IMR-90 (cell line): ENCODE measurements around the gene SUN1. TPM values are rescaled to one million over a fixed set of nuclear protein-coding genes. Genes with fewer than 3 reads are reported as not detected.

Experiments used
- ATAC-seq: fragments of 200-7000 bp; cut with Tn5 transposase; 2 replicates; pipeline ENCODE4 v1.9.1; 2020; ENCODE audit warnings: low read depth, mild to moderate bottlenecking, moderate library complexity
- BruUV-seq: library from RNA; stranded (reverse); fragments of 400-500 nt; replicated peaks from 2 replicates; lab custom pipeline; 2021; lab: Mats Ljungman, UMichigan
- CTCF ChIA-PET: fragments of 300-600 bp; formaldehyde crosslinking; extraction: SDS; loops from one replicate; lab custom pipeline; 2021; ENCODE audit warnings: antibody characterized with exemption; lab: Yijun Ruan, JAX
- POLR2A ChIA-PET: fragments of 300-600 bp; sonication (Branson Sonifier 250); formaldehyde crosslinking; loops from one replicate; lab custom pipeline; 2022; ENCODE audit warnings: antibody characterized with exemption; ENCODE audit not compliant: unreplicated experiment; lab: Charles Lee
- DNase-seq: peaks from one replicate; pipeline ENCODE4 v3.0.0; 2013
- H2AFZ ChIP-seq: replicated peaks from 2 replicates; pipeline ENCODE3; 2013; ENCODE audit warnings: low read length, mild to moderate bottlenecking; ENCODE audit not compliant: poor library complexity
- H2AK5ac ChIP-seq: 2 replicates; pipeline ENCODE4 v1.6.1; 2013; ENCODE audit warnings: low read depth, low read length, inconsistent platforms
- H2AK9ac ChIP-seq: replicated peaks from 2 replicates; pipeline ENCODE3; 2013; ENCODE audit warnings: mild to moderate bottlenecking, low read depth, low read length, moderate library complexity; ENCODE audit not compliant: poor library complexity
- H2BK120ac ChIP-seq: 2 replicates; pipeline ENCODE4 v1.6.1; 2013; ENCODE audit warnings: low read depth, low read length, inconsistent platforms
- H2BK15ac ChIP-seq: 3 replicates; pipeline ENCODE4 v1.6.1; 2013; ENCODE audit warnings: low read depth, low read length, inconsistent platforms
- H2BK20ac ChIP-seq: 2 replicates; pipeline ENCODE4 v1.6.1; 2013; ENCODE audit warnings: low read depth, mild to moderate bottlenecking, inconsistent platforms, low read length, moderate library complexity
- H2BK5ac ChIP-seq: 2 replicates; pipeline ENCODE4 v1.6.1; 2013; ENCODE audit warnings: mild to moderate bottlenecking, low read depth, low read length, inconsistent platforms; ENCODE audit not compliant: poor library complexity, severe bottlenecking
- H3K14ac ChIP-seq: replicated peaks from 2 replicates; pipeline ENCODE4 v1.6.1; 2013; ENCODE audit warnings: low read depth, low read length, inconsistent platforms
- H3K18ac ChIP-seq: 2 replicates; pipeline ENCODE4 v1.6.1; 2013; ENCODE audit warnings: low read depth, low read length, control low read depth
- H3K23ac ChIP-seq: 2 replicates; pipeline ENCODE4 v1.6.1; 2013; ENCODE audit warnings: low read depth, low read length, inconsistent platforms
- H3K27ac ChIP-seq: 2 replicates; pipeline ENCODE4 v1.5.1; 2013; ENCODE audit warnings: mild to moderate bottlenecking, control low read depth, low read length; ENCODE audit not compliant: insufficient read depth
- H3K27me3 ChIP-seq: 2 replicates; pipeline ENCODE4 v1.6.1; 2013; ENCODE audit warnings: low read length; ENCODE audit not compliant: control insufficient read depth, insufficient read depth
- H3K36me3 ChIP-seq: 2 replicates; pipeline ENCODE4 v1.6.1; 2013; ENCODE audit warnings: low read length, mixed read lengths; ENCODE audit not compliant: control insufficient read depth, insufficient read depth
- H3K4ac ChIP-seq: 2 replicates; pipeline ENCODE4 v1.6.1; 2013; ENCODE audit warnings: low read depth, low read length, inconsistent platforms
- H3K4me1 ChIP-seq: 2 replicates; pipeline ENCODE4 v1.6.1; 2013; ENCODE audit warnings: low read length, mixed read lengths; ENCODE audit not compliant: control insufficient read depth, insufficient read depth
- H3K4me2 ChIP-seq: 2 replicates; pipeline ENCODE4 v1.6.1; 2013; ENCODE audit warnings: low read depth, mild to moderate bottlenecking, control low read depth, low read length, moderate library complexity
- H3K4me3 ChIP-seq: 2 replicates; pipeline ENCODE4 v1.5.1; 2013; ENCODE audit warnings: low read depth, mild to moderate bottlenecking, control low read depth, low read length, moderate library complexity; ENCODE audit not compliant: insufficient read depth
- H3K56ac ChIP-seq: 2 replicates; pipeline ENCODE4 v1.6.1; 2013; ENCODE audit warnings: low read length, inconsistent platforms; ENCODE audit not compliant: insufficient read depth; ENCODE audit errors: extremely low read depth
- H3K79me1 ChIP-seq, 2 experiments: 2 replicates each; pipeline ENCODE4 v1.6.1; 2013; ENCODE audit warnings: low read length in 2 of 2, inconsistent platforms in 1 of 2, low read depth in 1 of 2
- H3K9ac ChIP-seq: 2 replicates; pipeline ENCODE4 v1.6.1; 2013; ENCODE audit warnings: low read depth, low read length, control low read depth
- H3K9me1 ChIP-seq: 2 replicates; pipeline ENCODE4 v1.6.1; 2013; ENCODE audit warnings: low read length, inconsistent platforms; ENCODE audit not compliant: insufficient read depth
- H3K9me3 ChIP-seq: 2 replicates; pipeline ENCODE4 v1.6.1; 2013; ENCODE audit warnings: low read length; ENCODE audit not compliant: control insufficient read depth, insufficient read depth
- H4K20me1 ChIP-seq: 2 replicates; pipeline ENCODE4 v1.6.1; 2013; ENCODE audit warnings: low read length, inconsistent platforms; ENCODE audit not compliant: insufficient read depth
- H4K5ac ChIP-seq: 2 replicates; pipeline ENCODE4 v1.6.1; 2013; ENCODE audit warnings: mild to moderate bottlenecking, low read depth, low read length, control low read depth
- H4K8ac ChIP-seq, 2 experiments: 2 replicates each; pipeline ENCODE4 v1.6.1; 2013; ENCODE audit warnings: low read depth in 2 of 2, low read length in 2 of 2, control low read depth in 1 of 2, inconsistent platforms in 1 of 2
- H4K91ac ChIP-seq: 2 replicates; pipeline ENCODE4 v1.6.1; 2013; ENCODE audit warnings: low read depth, low read length, inconsistent platforms; ENCODE audit not compliant: insufficient read depth
- BHLHE40 ChIP-seq: fragments of 150-350 bp; IDR thresholded peaks from 2 replicates; pipeline ENCODE4 v1.6.1; 2016; ENCODE audit warnings: mild to moderate bottlenecking, low read depth, low read length
- CHD1 ChIP-seq: IDR thresholded peaks from 2 replicates; pipeline ENCODE4 v1.6.1; 2012; ENCODE audit warnings: low read depth, low read length, improper control_type of control experiment
- MAFK ChIP-seq: IDR thresholded peaks from 2 replicates; pipeline ENCODE4 v1.6.1; 2012; ENCODE audit warnings: low read depth, low read length, improper control_type of control experiment
- POLR2A ChIP-seq: IDR thresholded peaks from 2 replicates; pipeline ENCODE4 v1.6.1; 2012; ENCODE audit warnings: mild to moderate bottlenecking, low read depth, low read length
- RAD21 ChIP-seq: IDR thresholded peaks from 2 replicates; pipeline ENCODE4 v1.6.1; 2012; ENCODE audit warnings: low read length, improper control_type of control experiment
- RCOR1 ChIP-seq: IDR thresholded peaks from 2 replicates; pipeline ENCODE4 v1.6.1; 2012; ENCODE audit warnings: mild to moderate bottlenecking, low read length, improper control_type of control experiment; ENCODE audit not compliant: insufficient replicate concordance
- SMC3 ChIP-seq: fragments of 150-350 bp; IDR thresholded peaks from 2 replicates; pipeline ENCODE4 v1.6.1; 2016; ENCODE audit warnings: low read depth, mild to moderate bottlenecking, antibody characterized with exemption, low read length, moderate library complexity
- WGBS, 2 experiments: methylation state at CpG; one replicate each; pipeline versions ENCODE4 v1.1.5 to v1.1.7; 2013; ENCODE audit warnings: missing lambda C conversion rate in 2 of 2; ENCODE audit not compliant: insufficient read length in 1 of 2; ENCODE audit errors: extremely low coverage in 2 of 2; 5-methylcytosine and 5-hydroxymethylcytosine counted together
- dilution Hi-C: fragments of 300-500 bp; cut with HindIII; formaldehyde crosslinking; loops from one replicate; pipeline ENCODE4 v1.14.3; 2018; ENCODE audit warnings: low sequenced_read_pairs; ENCODE audit not compliant: unreplicated experiment
- in situ Hi-C: fragments of 300-500 bp; cut with MboI; formaldehyde crosslinking; loops from 3 replicates; pipeline ENCODE4 v1.14.3; 2019; ENCODE audit warnings: low sequenced_read_pairs, inconsistent platforms, mixed read lengths
- intact Hi-C: fragments of 100-400 bp; cut with micrococcal nuclease; formaldehyde crosslinking; loops from 2 replicates; pipeline ENCODE4 v1.10.0; 2022
- polyA plus RNA-seq, 3 experiments: library from polyadenylated mRNA; depleted of rRNA; stranded (reverse); fragments of >200 nt; gene quantifications; 2 replicates each; pipeline ENCODE4 v1.2.3, GENCODE V29; 2012; ENCODE audit warnings: low replicate concordance in 1 of 3
- total RNA-seq: library from RNA; depleted of rRNA; stranded (reverse); fragments of >200 nt; gene quantifications from 2 replicates; pipeline ENCODE4 v1.2.3, GENCODE V29; 2012
- TF ChIP-seq, protein P1 (sequence below): conservative IDR thresholded peaks from 2 replicates; pipeline ENCODE4 v1.5.1; 2012; ENCODE audit warnings: mild to moderate bottlenecking, low read depth, low read length, improper control_type of control experiment
- TF ChIP-seq, protein P2 (sequence below): fragments of 150-350 bp; IDR thresholded peaks from 2 replicates; pipeline ENCODE4 v1.6.1; 2016; ENCODE audit warnings: low read depth, mild to moderate bottlenecking, low read length, moderate library complexity, borderline replicate concordance

SUN1 gene
- total and polyA plus RNA-seq, 2 of the 4 experiments (the other 2 are of a cell fraction) = 113 to 239 TPM

DNA sequence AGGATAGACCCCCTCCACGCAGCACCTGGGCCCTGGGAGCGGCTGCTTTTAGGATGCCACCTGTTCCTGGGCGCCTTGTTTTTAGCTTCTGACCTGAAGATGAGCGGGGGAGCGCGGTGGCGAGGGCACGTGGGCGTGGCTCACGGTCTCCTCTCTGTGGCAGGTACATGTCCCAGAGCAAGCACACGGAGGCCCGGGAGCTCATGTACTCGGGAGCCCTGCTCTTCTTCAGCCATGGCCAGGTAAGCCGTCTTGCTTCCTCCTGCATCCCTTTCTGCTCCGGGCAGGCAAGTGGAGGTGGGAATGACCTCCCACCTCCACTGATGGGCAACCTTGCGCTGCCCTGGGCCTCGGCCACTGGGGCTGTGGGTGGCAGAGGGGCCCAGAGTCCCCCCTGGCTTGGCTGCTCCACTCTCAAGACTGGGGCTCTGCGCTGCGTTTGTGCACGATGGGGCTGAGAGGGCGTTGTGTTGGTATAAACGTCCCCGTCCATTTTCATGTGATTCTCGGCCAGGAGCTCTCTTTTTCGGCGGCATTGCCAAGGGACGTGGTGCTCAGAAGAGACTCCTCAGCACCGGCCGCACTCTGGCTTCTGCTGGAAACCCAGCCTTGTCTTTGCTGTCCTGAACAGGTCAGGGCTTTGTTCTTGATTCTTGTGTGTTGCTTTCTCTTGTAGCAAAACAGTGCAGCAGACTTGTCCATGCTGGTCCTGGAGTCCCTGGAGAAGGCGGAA is 53.8 kb downstream of the SUN1 start:
- intact Hi-C loops = no loop called here
- peaks cover 25% of the 10 kb centered on the region for H3K36me3 ChIP-seq
- H4K91ac ChIP-seq = no peak overlapping the region
- ChIA-PET CTCF (no interaction called here), POLR2A (no interaction called here)
- no peak overlapping the region for H3K4me3 ChIP-seq
- no peak overlapping the region for H4K8ac ChIP-seq
- DNase-seq (no peak), ATAC-seq (no peak)
- H3K23ac ChIP-seq = no peak overlapping the region
- H3K4ac ChIP-seq = no peak overlapping the region
- dilution Hi-C loops = no loop called here
- no peak overlapping the region for H3K56ac ChIP-seq
- no peaks in the 10 kb centered on the region for H3K9me3 ChIP-seq
- no peaks in the 10 kb centered on the region; the same call in 1 of the 2 replicates for H3K9me1 ChIP-seq
- H3K9ac ChIP-seq = no peak overlapping the region
- TF ChIP-seq BHLHE40 (no peak), RAD21 (no peak), MAFK (no peak), SMC3 (no peak), CHD1 (no peak), RCOR1 (no peak), POLR2A (no peak)
- TF ChIP-seq, protein P1, sequence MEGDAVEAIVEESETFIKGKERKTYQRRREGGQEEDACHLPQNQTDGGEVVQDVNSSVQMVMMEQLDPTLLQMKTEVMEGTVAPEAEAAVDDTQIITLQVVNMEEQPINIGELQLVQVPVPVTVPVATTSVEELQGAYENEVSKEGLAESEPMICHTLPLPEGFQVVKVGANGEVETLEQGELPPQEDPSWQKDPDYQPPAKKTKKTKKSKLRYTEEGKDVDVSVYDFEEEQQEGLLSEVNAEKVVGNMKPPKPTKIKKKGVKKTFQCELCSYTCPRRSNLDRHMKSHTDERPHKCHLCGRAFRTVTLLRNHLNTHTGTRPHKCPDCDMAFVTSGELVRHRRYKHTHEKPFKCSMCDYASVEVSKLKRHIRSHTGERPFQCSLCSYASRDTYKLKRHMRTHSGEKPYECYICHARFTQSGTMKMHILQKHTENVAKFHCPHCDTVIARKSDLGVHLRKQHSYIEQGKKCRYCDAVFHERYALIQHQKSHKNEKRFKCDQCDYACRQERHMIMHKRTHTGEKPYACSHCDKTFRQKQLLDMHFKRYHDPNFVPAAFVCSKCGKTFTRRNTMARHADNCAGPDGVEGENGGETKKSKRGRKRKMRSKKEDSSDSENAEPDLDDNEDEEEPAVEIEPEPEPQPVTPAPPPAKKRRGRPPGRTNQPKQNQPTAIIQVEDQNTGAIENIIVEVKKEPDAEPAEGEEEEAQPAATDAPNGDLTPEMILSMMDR = no peak
- TF ChIP-seq, protein P2, sequence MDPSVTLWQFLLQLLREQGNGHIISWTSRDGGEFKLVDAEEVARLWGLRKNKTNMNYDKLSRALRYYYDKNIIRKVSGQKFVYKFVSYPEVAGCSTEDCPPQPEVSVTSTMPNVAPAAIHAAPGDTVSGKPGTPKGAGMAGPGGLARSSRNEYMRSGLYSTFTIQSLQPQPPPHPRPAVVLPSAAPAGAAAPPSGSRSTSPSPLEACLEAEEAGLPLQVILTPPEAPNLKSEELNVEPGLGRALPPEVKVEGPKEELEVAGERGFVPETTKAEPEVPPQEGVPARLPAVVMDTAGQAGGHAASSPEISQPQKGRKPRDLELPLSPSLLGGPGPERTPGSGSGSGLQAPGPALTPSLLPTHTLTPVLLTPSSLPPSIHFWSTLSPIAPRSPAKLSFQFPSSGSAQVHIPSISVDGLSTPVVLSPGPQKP = no peak
- no peak overlapping the region for H2AK5ac ChIP-seq
- no peak overlapping the region for H3K27ac ChIP-seq
- no peak overlapping the region for H3K14ac ChIP-seq
- no peak overlapping the region for H2BK20ac ChIP-seq
- H2AK9ac ChIP-seq = no peak overlapping the region
- no peak overlapping the region for H2AFZ ChIP-seq
- H4K20me1 ChIP-seq = peaks cover 55% of the 10 kb centered on the region
- no peak overlapping the region for H3K18ac ChIP-seq
- H2BK15ac ChIP-seq = no peak overlapping the region
- no peak overlapping the region for H4K5ac ChIP-seq
- H3K4me2 ChIP-seq = no peak overlapping the region
- no peak overlapping the region for H2BK120ac ChIP-seq
- H3K27me3 ChIP-seq = no peaks in the 10 kb centered on the region
- H2BK5ac ChIP-seq = no peak overlapping the region
- in situ Hi-C loops = no loop called here
- WGBS, 2 experiments = 81% methylated on average over 20 of the region's 30 CpGs; no CpG with 5 or more reads in 1 of the 2 experiments
- no peaks in the 10 kb centered on the region for H3K4me1 ChIP-seq
- BruUV-seq = no TSS peak
- peaks cover 8 to 69% of the 10 kb centered on the region in 2 experiments for H3K79me1 ChIP-seq
